ENCODE results near the gene ERLIN1.

The ERLIN1 gene

DNA sequence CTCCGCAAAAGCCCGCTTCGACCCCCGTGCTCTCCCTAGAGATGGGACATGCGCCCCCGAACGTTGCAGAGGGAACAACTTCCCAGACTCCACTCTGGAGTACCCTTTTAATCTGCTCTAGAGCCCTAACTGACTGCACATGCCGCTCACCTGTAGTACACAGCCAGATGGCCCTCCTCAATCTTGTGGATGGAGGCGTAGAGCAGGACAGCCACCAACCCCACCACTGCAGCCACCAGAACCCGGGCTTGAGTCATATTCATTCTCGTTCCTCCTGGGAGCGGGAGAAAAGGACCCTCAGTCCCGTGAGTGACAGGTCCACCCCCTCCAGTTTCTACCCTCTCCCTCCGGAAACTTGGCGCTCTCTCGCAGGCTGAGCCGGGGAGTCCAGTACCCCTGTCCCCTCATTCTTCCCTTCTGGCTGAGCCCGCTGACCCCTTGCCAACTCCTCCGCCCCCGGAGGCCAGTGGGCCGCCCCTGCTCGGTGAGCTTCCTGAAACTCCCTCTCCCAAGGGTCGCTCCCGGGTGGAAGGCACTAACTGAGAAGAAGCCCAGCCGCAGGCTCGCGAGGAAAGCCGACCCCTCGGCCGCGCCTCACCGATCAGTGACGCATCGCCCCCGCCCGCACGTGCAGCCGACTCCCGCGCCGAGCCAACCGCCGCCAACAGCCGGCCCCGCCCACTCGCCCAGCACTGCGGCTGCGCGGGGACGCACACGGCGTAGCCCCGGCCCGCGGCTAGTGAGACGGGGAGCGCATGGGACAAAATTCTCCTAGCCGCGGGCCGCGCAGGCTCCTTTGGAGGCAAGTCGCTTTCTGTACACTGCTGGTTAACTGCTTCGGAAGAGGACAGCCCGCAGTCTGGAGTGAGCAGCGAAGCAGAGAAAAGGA is at the start of gene ERLIN1:
TSS of gene ERLIN1 (minus strand) at position 666 of the 889 bp plus-strand sequence. CDS start at position 263, 403 bp downstream.
- DNase-seq (ENCODE audit: low spot score), result peak; percentile 94

GRCh38 chr10:100232101-100232500 is 46.3 kb upstream of the ERLIN1 start:
- no peak for DNase-seq (ENCODE audit: low spot score)

DNA sequence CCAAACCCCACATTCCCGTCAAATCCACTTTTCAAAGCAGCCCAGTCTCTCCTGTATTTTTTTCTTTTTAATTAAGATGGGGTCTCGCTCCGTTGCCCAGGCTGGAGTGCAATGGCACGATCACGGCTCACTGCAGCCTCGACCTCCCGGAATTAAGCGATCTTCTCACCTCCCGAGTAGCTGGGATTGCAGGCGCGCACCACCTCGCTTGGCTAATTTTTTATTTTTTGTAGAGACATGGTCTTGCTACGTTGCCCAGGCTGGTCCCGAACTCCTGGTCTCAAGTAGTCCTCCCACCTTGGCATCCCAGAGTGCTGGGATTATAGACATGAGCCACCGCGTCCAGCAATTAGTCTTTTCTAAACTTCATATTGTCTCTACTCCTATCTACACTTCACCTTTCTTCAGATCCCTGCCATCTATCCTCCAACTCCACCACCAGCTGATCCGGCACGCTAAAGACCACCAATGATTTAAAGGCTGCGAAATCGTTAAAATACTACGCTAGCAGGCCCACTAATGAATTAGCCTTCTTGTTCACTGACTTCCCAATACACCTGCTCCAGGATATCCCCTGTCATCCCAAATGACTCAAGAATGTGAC is 44.1 kb upstream of the ERLIN1 start:
- DNase-seq (ENCODE audit: low spot score), result no peak

DNA sequence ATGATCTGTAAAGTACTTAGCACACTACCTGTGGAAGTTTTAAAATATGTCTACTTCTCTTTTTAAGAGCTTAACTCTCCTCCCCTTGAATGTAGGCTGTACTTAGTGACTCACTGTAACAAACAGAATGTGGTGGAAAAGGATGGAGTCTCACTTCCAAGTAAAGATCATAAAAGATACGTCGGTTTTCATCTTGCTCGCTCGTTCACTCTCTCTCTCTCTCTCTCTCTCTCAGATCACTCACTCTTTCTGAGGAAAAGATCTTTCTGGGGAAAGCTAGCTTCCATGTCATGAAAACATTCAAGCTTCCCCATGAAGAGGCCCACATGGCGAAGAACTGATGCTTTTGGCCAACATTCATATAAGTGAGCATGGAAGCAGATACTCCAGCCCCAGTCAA is 38.0 kb upstream of the ERLIN1 start:
- no peak for DNase-seq (ENCODE audit: low spot score)

DNA sequence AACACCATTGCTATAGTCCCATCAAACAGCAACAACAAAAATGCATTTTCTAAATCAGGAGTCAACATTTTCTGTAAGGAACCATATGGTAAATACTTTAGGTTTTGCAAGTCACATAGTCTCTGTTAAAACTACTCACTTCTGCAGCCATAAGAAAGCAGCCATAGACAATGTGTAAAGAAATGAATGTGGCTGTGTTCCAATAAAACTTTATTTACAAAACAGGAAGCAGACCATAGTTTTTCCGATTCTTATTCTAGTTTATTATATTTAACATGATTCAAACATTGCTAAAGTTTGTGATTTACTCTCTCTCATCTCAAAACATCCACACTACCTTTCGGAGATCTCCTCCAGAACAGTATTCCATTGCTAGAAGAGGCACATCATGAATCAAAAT is 36.7 kb upstream of the ERLIN1 start:
- no peak for DNase-seq (ENCODE audit: low spot score)

- no peak for DNase-seq (ENCODE audit: low spot score)
Measured at GRCh38 chr10:100216006-100216405, 30.2 kb upstream of the ERLIN1 start.

- no peak for DNase-seq (ENCODE audit: low spot score)
Measured at GRCh38 chr10:100209303-100209702, 23.5 kb upstream of the ERLIN1 start.

DNA sequence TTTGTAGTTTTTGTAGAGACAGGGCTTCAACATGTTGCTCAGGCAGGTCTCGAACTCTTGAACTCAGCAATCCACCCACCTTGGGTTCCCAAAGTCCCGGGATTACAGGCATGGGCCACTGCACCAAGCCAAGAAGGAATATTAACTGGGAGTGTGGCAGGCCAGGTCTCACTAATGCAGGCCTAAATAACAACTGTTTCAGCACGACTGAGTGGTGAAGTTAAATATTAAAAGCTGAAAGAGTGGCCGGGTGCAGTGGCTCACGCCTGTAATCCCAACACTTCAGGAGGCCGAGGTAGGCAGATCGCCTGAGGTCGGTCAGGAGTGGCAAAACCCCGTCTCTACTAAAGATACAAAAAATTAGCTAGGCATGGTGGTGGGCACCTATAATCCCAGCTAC is 22.4 kb upstream of the ERLIN1 start:
- no peak for DNase-seq (ENCODE audit: low spot score)

DNA sequence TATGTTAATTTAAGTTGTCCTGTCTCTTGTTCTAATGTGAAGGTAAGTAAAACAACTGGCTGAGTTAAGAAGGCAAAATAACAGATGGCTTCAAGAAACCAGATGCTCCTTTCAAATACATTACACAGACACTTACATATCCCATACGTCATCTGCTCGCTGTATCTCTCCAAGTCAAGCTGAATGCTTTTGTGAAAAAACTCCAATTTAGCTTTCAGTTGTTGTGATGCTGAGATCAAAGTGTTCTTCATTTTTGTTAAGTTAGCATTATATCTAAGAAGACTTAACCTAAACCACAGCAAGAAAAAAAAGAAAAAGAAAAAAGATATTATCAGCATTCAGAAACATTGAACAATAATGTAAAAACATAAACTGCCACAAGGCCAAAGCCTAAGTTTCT is 18.5 kb upstream of the ERLIN1 start:
- DNase-seq (ENCODE audit: low spot score), result no peak

GRCh38 chr10:100201549-100201948 is 15.7 kb upstream of the ERLIN1 start:
- no peak for DNase-seq (ENCODE audit: low spot score)

GRCh38 chr10:100194711-100195110 is 8.9 kb upstream of the ERLIN1 start:
- DNase-seq (ENCODE audit: low spot score), result no peak

- no peak for DNase-seq (ENCODE audit: low spot score)
Measured at GRCh38 chr10:100192350-100192749, 6.5 kb upstream of the ERLIN1 start.

GRCh38 chr10:100186253-100187212 is 704 bp upstream of the ERLIN1 start:
- peak; percentile 72 for DNase-seq (ENCODE audit: low spot score)

DNA sequence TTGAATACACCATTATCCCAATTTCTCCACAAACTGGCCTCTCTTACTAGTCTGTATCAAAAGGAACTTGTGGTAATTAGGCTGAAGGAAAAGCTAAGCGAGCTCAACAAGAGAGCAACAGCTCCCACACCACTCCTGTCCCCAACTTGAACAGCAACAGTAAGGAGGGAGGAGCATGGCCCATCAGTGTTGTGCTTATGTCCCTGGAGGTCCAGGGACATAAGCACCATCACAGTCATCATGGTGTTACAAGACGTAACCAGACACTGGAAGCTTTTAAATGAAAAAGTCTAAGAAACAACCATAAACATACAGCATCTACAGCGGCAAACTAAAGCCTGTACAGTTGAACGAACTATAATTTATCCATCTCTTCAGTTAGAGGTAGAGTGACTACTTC is 989 bp downstream of the ERLIN1 start:
- DNase-seq (ENCODE audit: low spot score), result peak; percentile 74

- DNase-seq (ENCODE audit: low spot score), result peak; percentile 68
Measured at GRCh38 chr10:100184426-100184825, 1.4 kb downstream of the ERLIN1 start.

DNA sequence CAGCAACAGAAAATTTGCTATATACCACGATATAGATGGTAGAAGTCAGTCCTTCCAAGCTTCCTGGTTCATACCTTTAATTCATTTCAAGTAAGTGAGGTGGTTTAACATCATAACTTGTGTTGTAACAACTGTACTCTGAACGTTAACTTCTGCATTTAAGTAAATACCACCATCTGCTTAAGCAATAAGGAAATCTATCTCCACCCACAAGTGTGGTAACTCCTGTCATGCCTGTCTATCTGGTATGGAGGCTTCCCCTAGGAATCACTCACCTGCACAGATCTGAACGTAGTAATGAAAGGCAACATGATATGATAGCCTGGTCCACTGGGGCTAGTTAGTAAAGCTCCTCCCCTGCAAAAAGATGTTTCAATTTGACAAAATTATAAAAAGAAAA is 2.3 kb downstream of the ERLIN1 start:
- peak; percentile 30 for DNase-seq (ENCODE audit: low spot score)

DNA sequence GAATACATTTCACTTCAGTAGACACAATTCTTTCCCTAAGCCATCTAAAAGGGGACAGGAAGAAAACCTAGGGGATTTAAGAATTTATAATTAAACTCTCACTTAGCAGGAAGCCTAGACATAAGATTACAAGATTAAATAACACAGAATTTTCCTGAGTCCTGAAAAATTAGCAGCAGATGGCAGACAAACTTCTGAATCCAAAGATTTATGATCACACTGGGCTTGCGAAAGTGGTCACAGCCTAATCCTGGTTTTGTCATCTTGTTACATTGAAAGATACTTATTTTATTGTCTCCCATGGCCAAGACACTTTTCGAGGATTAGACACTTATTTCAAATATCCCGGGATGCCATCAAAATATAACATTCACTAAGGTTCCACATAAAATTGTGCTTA is 2.9 kb downstream of the ERLIN1 start:
- DNase-seq (ENCODE audit: low spot score), result no peak

DNA sequence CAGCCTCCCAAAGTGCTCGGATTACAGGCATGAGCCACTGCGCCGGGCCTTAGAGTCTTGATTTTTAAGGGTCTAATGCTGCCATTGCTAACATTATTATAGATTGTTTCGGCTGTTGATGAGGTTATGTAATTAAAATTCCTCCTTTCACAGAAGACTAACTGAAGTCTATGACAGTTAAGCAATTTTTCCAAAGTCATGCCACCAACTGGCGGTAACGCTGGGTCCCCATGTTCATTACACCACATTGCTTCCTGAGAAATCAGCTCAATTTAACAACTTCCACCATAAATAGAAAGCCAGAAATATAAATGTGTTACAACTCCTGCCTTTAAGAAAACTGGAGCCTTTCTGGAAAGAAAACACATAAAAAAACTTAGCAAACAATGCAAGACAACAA is 3.5 kb downstream of the ERLIN1 start:
- DNase-seq (ENCODE audit: low spot score), result no peak

- no peak for DNase-seq (ENCODE audit: low spot score)
Measured at GRCh38 chr10:100175875-100176274, 10.0 kb downstream of the ERLIN1 start.

GRCh38 chr10:100174699-100175677 is 10.8 kb downstream of the ERLIN1 start:
- no peak for DNase-seq (ENCODE audit: low spot score)

GRCh38 chr10:100173035-100173434 is 12.8 kb downstream of the ERLIN1 start:
- DNase-seq (ENCODE audit: low spot score), result no peak

Data from RKO (cell line).